Mucosa of rectum (tissue), 2 donors: Measurements from ENCODE around the gene PLEKHG3.

Experiments used
- H3K27ac ChIP-seq, 2 donors: one replicate each; pipeline ENCODE4 v1.7.0; 2013; ENCODE audit warnings: inconsistent platforms in 2 of 2, low read depth in 2 of 2, low read length in 2 of 2
- H3K27me3 ChIP-seq, 2 donors: one replicate each; pipeline ENCODE4 v1.7.0; 2013; ENCODE audit warnings: low read length in 2 of 2; ENCODE audit not compliant: control insufficient read depth in 2 of 2, insufficient read depth in 2 of 2
- H3K36me3 ChIP-seq, 2 donors: one replicate each; pipeline ENCODE4 v1.7.0; 2013; ENCODE audit warnings: low read length in 2 of 2; ENCODE audit not compliant: control insufficient read depth in 2 of 2, insufficient read depth in 2 of 2
- H3K4me1 ChIP-seq, 2 donors: one replicate each; pipeline ENCODE4 v1.7.0; 2013; ENCODE audit warnings: low read length in 2 of 2, mild to moderate bottlenecking in 1 of 2; ENCODE audit not compliant: control insufficient read depth in 2 of 2, insufficient read depth in 2 of 2
- H3K4me3 ChIP-seq, 2 donors: one replicate each; pipeline ENCODE4 v1.7.0; 2013; ENCODE audit warnings: low read length in 2 of 2
- H3K9ac ChIP-seq, 2 donors: one replicate each; pipeline ENCODE4 v1.7.0; 2013; ENCODE audit warnings: low read length in 2 of 2, low read depth in 1 of 2, mild to moderate bottlenecking in 1 of 2
- H3K9me3 ChIP-seq, 2 donors: one replicate each; pipeline ENCODE4 v1.7.0; 2013; ENCODE audit warnings: low read length in 2 of 2; ENCODE audit not compliant: control insufficient read depth in 2 of 2
- donor health status: healthy.
- donor health status: Normal muscosa, but diverticular disease.

Gene PLEKHG3

GRCh38 chr14:64674829-64675228 is 29.4 kb upstream of the PLEKHG3 start:
- Histone ChIP-seq H3K9me3 (no peaks in the 10 kb centered on the region), H3K4me1 (peaks cover 8 to 30% of the 10 kb centered on the region in 2 donors), H3K4me3 (no peak overlapping the region), H3K27ac (peak overlapping the region in 1 of 2 donors; percentile 6), H3K9ac (no peak overlapping the region), H3K27me3 (no peaks in the 10 kb centered on the region), H3K36me3 (no peaks in the 10 kb centered on the region)

- Histone ChIP-seq H3K9me3 (no peaks in the 10 kb centered on the region), H3K4me1 (peaks cover 11 to 35% of the 10 kb centered on the region in 2 donors), H3K27me3 (no peaks in the 10 kb centered on the region), H3K9ac (peak overlapping the region in 1 of 2 donors; percentile 32), H3K36me3 (no peaks in the 10 kb centered on the region), H3K4me3 (no peak overlapping the region), H3K27ac (peak overlapping the region; percentile 58 to 63)
These were observed 28.9 kb upstream of the PLEKHG3 start for GRCh38 chr14:64675312-64675711.

- no peak overlapping the region for H3K9ac ChIP-seq
- no peak overlapping the region for H3K27ac ChIP-seq
- H3K36me3 ChIP-seq, result no peaks in the 10 kb centered on the region
- H3K4me3 ChIP-seq, result no peak overlapping the region
- H3K27me3 ChIP-seq, result no peaks in the 10 kb centered on the region
- H3K4me1 ChIP-seq, result peaks cover 11 to 43% of the 10 kb centered on the region in 2 donors
- H3K9me3 ChIP-seq, result no peaks in the 10 kb centered on the region
These were observed 27.7 kb upstream of the PLEKHG3 start for GRCh38 chr14:64676410-64677008.

- Histone ChIP-seq H3K27ac (peak overlapping the region; percentile 1 to 35), H3K27me3 (no peaks in the 10 kb centered on the region), H3K9me3 (no peaks in the 10 kb centered on the region), H3K36me3 (no peaks in the 10 kb centered on the region), H3K4me3 (no peak overlapping the region), H3K9ac (peak overlapping the region; percentile 26 to 39), H3K4me1 (peaks cover 11 to 40% of the 10 kb centered on the region in 2 donors)
These were observed 24.1 kb upstream of the PLEKHG3 start for GRCh38 chr14:64680013-64680713.

GRCh38 chr14:64680714-64681065 is 23.5 kb upstream of the PLEKHG3 start:
- peak overlapping the region in 1 of 2 donors; percentile 39 for H3K9ac ChIP-seq
- no peaks in the 10 kb centered on the region for H3K36me3 ChIP-seq
- peak overlapping the region in 1 of 2 donors; percentile 1 for H3K27ac ChIP-seq
- no peaks in the 10 kb centered on the region for H3K27me3 ChIP-seq
- H3K9me3 ChIP-seq, result no peaks in the 10 kb centered on the region
- H3K4me3 ChIP-seq, result no peak overlapping the region
- peaks cover 11 to 35% of the 10 kb centered on the region in 2 donors for H3K4me1 ChIP-seq

- H3K9me3 ChIP-seq, result no peaks in the 10 kb centered on the region
- no peaks in the 10 kb centered on the region for H3K27me3 ChIP-seq
- H3K4me3 ChIP-seq, result no peak overlapping the region
- H3K27ac ChIP-seq, result peak overlapping the region; percentile 86 to 87
- peaks cover 11 to 28% of the 10 kb centered on the region in 2 donors for H3K4me1 ChIP-seq
- peak overlapping the region in 1 of 2 donors; percentile 59 for H3K9ac ChIP-seq
- no peaks in the 10 kb centered on the region for H3K36me3 ChIP-seq
These were observed 22.2 kb upstream of the PLEKHG3 start for GRCh38 chr14:64681796-64682710.

GRCh38 chr14:64682843-64683242 is 21.4 kb upstream of the PLEKHG3 start:
- H3K9me3 ChIP-seq, result no peaks in the 10 kb centered on the region
- peaks cover 11 to 28% of the 10 kb centered on the region in 2 donors for H3K4me1 ChIP-seq
- H3K27ac ChIP-seq, result peak overlapping the region; percentile 86 to 87
- H3K4me3 ChIP-seq, result no peak overlapping the region
- H3K36me3 ChIP-seq, result no peaks in the 10 kb centered on the region
- H3K27me3 ChIP-seq, result no peaks in the 10 kb centered on the region
- H3K9ac ChIP-seq, result peak overlapping the region in 1 of 2 donors; percentile 59

- Histone ChIP-seq H3K4me3 (no peak overlapping the region), H3K9me3 (no peaks in the 10 kb centered on the region), H3K36me3 (no peaks in the 10 kb centered on the region), H3K9ac (no peak overlapping the region), H3K27ac (peak overlapping the region in 1 of 2 donors; percentile 87), H3K4me1 (peaks cover 11 to 30% of the 10 kb centered on the region in 2 donors), H3K27me3 (no peaks in the 10 kb centered on the region)
These were observed 21.0 kb upstream of the PLEKHG3 start for GRCh38 chr14:64683264-64683663.

GRCh38 chr14:64684091-64684490 is 20.1 kb upstream of the PLEKHG3 start:
- H3K9ac ChIP-seq, result no peak overlapping the region
- H3K27ac ChIP-seq, result no peak overlapping the region

More at GRCh38 chr14:64684091-64684490, 20.1 kb upstream of the PLEKHG3 start:
- no peaks in the 10 kb centered on the region for H3K36me3 ChIP-seq
- no peaks in the 10 kb centered on the region for H3K27me3 ChIP-seq
- no peak overlapping the region for H3K4me3 ChIP-seq
- H3K4me1 ChIP-seq, result peaks cover 14 to 38% of the 10 kb centered on the region in 2 donors
- no peaks in the 10 kb centered on the region for H3K9me3 ChIP-seq
